Esophagus squamous epithelium (tissue), 5 donors: ENCODE data around the gene AKAP12. TPM values are rescaled to one million over a fixed set of nuclear protein-coding genes. Genes with fewer than 3 reads are reported as not detected.
A peak's percentile ranks its signal among the peaks of the same experiment; 100 is the strongest.

Experiments used
- DNase-seq: peaks from one replicate; lab custom pipeline; 2025; lab: John Stamatoyannopoulos, UW
- H3K27ac ChIP-seq, 4 donors: fragments of 200-600 bp; sonication (generic); one replicate each; pipeline ENCODE4 v1.5.1; 2016 to 2019; ENCODE audit warnings: mild to moderate bottlenecking in 1 of 4
- H3K27me3 ChIP-seq, 4 donors: fragments of 200-600 bp; sonication (generic); 1 replicate in 3 of 4; 2 replicates in 1 of 4; pipeline versions ENCODE4 v1.5.1 to v1.6.0; 2017 to 2021; ENCODE audit warnings: antibody characterized with exemption in 1 of 4
- H3K36me3 ChIP-seq, 3 donors: fragments of 200-600 bp; sonication (generic); one replicate each; pipeline ENCODE4 v1.5.1; 2016 to 2019
- H3K4me1 ChIP-seq, 3 donors: fragments of 200-600 bp; sonication (generic); one replicate each; pipeline ENCODE4 v1.5.1; 2017 to 2019
- H3K4me3 ChIP-seq, 4 donors: fragments of 200-600 bp; sonication (generic); 1 replicate in 3 of 4; 2 replicates in 1 of 4; pipeline ENCODE4 v1.5.1; 2016 to 2019; ENCODE audit warnings: mild to moderate bottlenecking in 2 of 4, moderate library complexity in 1 of 4
- H3K9me3 ChIP-seq, 3 donors: fragments of 200-600 bp; sonication (generic); one replicate each; pipeline ENCODE4 v1.5.1; 2016 to 2019
- CTCF ChIP-seq, 6 experiments: fragments of 450-650 bp in 4 of 6; fragments of 200-600 bp in 2 of 6; sonication (generic) in 2 of 6; IDR thresholded peaks; one replicate each; pipeline ENCODE4 v1.5.1; 2016 to 2019; ENCODE audit warnings: antibody characterized with exemption in 6 of 6, mild to moderate bottlenecking in 4 of 6, moderate library complexity in 4 of 6
- POLR2A ChIP-seq, 4 donors: fragments of 450-650 bp; IDR thresholded peaks; one replicate each; pipeline ENCODE4 v1.6.1; 2017; ENCODE audit warnings: antibody characterized with exemption in 4 of 4, mild to moderate bottlenecking in 4 of 4, moderate library complexity in 3 of 4
- whole genome bisulfite sequencing, 2 donors: methylation state at CpG; one replicate each; pipeline ENCODE4 v1.1.5; 2018; 5-methylcytosine and 5-hydroxymethylcytosine counted together
- intact Hi-C: fragments of 100-400 bp; cut with DNase I; formaldehyde crosslinking; loops from one replicate; pipeline ENCODE4 v1.15.0; 2022
- total RNA-seq, 4 donors: library from RNA; depleted of rRNA; stranded (reverse); fragments of >200 nt; gene quantifications; one replicate each; pipeline ENCODE4 v1.1.0, GENCODE V29; 2016
- donor health status: DM: yes; HTN: yes; CAD: no.

Gene AKAP12
- total RNA-seq, 4 donors from 2014 or later = 1.7 to 66.6 (median 11.4) TPM

- no peaks in the 10 kb centered on the region for H3K36me3 ChIP-seq
- H3K4me3 ChIP-seq = no peak overlapping the region
- peaks cover 0 to 5% (median 0%) of the 10 kb centered on the region in 4 donors for H3K27me3 ChIP-seq
- intact Hi-C loops = no loop called here
- no peaks in the 10 kb centered on the region for H3K9me3 ChIP-seq
- peak overlapping the region; percentile 30 to 92 (median 81) for H3K27ac ChIP-seq
- 75 to 89% methylated on average over 3 of the region's 3 CpGs for WGBS, 2 donors
- no peak for DNase-seq
- no peak for TF ChIP-seq POLR2A (IDR thresholded peaks at IDR 0.05)
- H3K4me1 ChIP-seq = peaks cover 0 to 34% (median 6%) of the 10 kb centered on the region in 3 donors
These were observed 53.9 kb downstream of the AKAP12 start for GRCh38 chr6:151293688-151294016.

- TF ChIP-seq CTCF (IDR thresholded peaks at IDR 0.05) (no peak), POLR2A (IDR thresholded peaks at IDR 0.05) (no peak)
- no peaks in the 10 kb centered on the region for H3K36me3 ChIP-seq
- no peak for DNase-seq
- peaks cover 0 to 29% (median 6%) of the 10 kb centered on the region in 3 donors for H3K4me1 ChIP-seq
- H3K27ac ChIP-seq = peak overlapping the region in 3 of 4 donors; percentile 80 to 92 (median 82)
- peaks cover 0 to 5% (median 0%) of the 10 kb centered on the region in 4 donors for H3K27me3 ChIP-seq
- WGBS, 2 donors = 79 to 81% methylated on average over 6 of the region's 6 CpGs
- H3K9me3 ChIP-seq = no peaks in the 10 kb centered on the region
- H3K4me3 ChIP-seq = no peak overlapping the region
- intact Hi-C loops = no loop called here
These were observed 54.9 kb downstream of the AKAP12 start for GRCh38 chr6:151294561-151295101.

DNA sequence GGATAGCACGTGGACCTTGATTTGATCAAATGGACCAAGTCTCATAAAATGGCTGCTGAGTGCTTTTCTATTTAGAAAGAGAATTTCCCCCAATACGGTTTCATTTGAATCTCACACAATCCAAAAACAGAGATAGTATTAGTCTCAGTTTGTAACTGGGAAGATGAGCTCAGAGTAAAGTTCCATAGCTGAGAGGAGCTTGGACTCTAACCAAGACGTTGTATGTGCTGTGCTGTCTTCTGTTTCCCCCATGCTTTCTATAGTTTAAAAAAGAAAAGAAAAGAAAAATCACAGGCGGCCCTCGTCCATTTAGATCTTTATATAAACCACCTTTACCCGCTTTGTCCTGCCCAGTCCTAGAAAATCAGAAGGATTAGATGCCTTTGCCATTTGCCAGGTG lies 58.1 kb downstream of the AKAP12 start:
- no peak for DNase-seq
- Histone ChIP-seq H3K27me3 (no peaks in the 10 kb centered on the region), H3K36me3 (no peaks in the 10 kb centered on the region), H3K4me3 (no peak overlapping the region), H3K27ac (no peak overlapping the region), H3K9me3 (no peaks in the 10 kb centered on the region), H3K4me1 (peaks cover 0 to 24% (median 3%) of the 10 kb centered on the region in 3 donors)
- WGBS, 2 donors = 69 to 73% methylated on average over 6 of the region's 6 CpGs
- intact Hi-C loops = no loop called here
- TF ChIP-seq CTCF (IDR thresholded peaks at IDR 0.05) = no peak
- no peak for TF ChIP-seq POLR2A (IDR thresholded peaks at IDR 0.05)

- TF ChIP-seq CTCF (IDR thresholded peaks at IDR 0.05) = no peak
- TF ChIP-seq POLR2A (IDR thresholded peaks at IDR 0.05) = no peak
- Histone ChIP-seq H3K9me3 (no peaks in the 10 kb centered on the region), H3K27me3 (no peaks in the 10 kb centered on the region), H3K4me3 (no peak overlapping the region), H3K27ac (peak overlapping the region in 3 of 4 donors; percentile 22 to 52 (median 43)), H3K4me1 (peaks cover 0 to 15% (median 3%) of the 10 kb centered on the region in 3 donors), H3K36me3 (no peaks in the 10 kb centered on the region)
- intact Hi-C loops = no loop called here
- WGBS, 2 donors = 63 to 67% methylated on average over 4 of the region's 4 CpGs
- no peak for DNase-seq
These were observed 59.2 kb downstream of the AKAP12 start for GRCh38 chr6:151299011-151299410.

GRCh38 chr6:151300267-151300991 lies 60.7 kb downstream of the AKAP12 start:
- intact Hi-C loops = no loop called here
- WGBS, 2 donors = 62 to 75% methylated on average over 8 of the region's 8 CpGs
- DNase-seq = no peak

More at GRCh38 chr6:151300267-151300991, 60.7 kb downstream of the AKAP12 start:
- Histone ChIP-seq H3K9me3 (no peaks in the 10 kb centered on the region), H3K4me1 (peaks cover 0 to 15% (median 3%) of the 10 kb centered on the region in 3 donors), H3K4me3 (no peak overlapping the region), H3K36me3 (no peaks in the 10 kb centered on the region), H3K27ac (peak overlapping the region in 3 of 4 donors; percentile 22 to 58 (median 43)), H3K27me3 (no peaks in the 10 kb centered on the region)
- TF ChIP-seq CTCF (IDR thresholded peaks at IDR 0.05) (no peak), POLR2A (IDR thresholded peaks at IDR 0.05) (no peak)
